Endometrial microvascular endothelial cells (primary cell): Measurements from ENCODE around the gene C16orf74. TPM values are rescaled to one million over a fixed set of nuclear protein-coding genes. Genes with fewer than 3 reads are reported as not detected.

Experiments
- in situ Hi-C: cut with HindIII; loops from 2 replicates; pipeline ENCODE4 v1.10.0; 2017; ENCODE audit warnings: low sequenced_read_pairs, low pct_unique_long_range_greater_than_20kb; ENCODE audit errors: inconsistent ontology term
- total RNA-seq: library from RNA; depleted of rRNA; stranded (reverse); fragments of >200 nt; gene quantifications from one replicate; pipeline ENCODE4 v1.2.3, GENCODE V29; 2015; ENCODE audit errors: inconsistent ontology term

C16orf74 gene
- total RNA-seq, 1 donor from 2014 or later: 92.9 TPM

DNA sequence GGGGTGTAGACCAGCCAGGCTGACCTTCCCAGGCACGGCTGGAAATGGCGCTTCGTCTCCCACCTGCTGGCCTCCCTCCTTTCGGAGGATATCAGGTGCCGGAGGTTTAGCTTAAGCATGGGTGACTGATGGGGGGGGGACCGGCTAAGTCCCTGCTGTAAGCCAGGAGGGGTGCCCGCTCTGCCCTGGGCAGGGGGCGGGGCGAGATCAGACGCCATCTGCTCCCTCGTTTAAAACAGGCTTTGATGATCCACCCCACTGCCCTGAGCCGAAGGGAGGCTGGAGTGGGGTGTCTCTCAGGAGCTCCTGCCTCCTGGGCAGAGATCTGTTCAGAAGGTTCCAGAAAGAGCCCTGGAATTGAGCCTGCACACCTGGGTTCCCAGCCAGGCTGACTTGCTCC, 26.0 kb downstream of the C16orf74 start:
- in situ Hi-C loops: no loop called here

DNA sequence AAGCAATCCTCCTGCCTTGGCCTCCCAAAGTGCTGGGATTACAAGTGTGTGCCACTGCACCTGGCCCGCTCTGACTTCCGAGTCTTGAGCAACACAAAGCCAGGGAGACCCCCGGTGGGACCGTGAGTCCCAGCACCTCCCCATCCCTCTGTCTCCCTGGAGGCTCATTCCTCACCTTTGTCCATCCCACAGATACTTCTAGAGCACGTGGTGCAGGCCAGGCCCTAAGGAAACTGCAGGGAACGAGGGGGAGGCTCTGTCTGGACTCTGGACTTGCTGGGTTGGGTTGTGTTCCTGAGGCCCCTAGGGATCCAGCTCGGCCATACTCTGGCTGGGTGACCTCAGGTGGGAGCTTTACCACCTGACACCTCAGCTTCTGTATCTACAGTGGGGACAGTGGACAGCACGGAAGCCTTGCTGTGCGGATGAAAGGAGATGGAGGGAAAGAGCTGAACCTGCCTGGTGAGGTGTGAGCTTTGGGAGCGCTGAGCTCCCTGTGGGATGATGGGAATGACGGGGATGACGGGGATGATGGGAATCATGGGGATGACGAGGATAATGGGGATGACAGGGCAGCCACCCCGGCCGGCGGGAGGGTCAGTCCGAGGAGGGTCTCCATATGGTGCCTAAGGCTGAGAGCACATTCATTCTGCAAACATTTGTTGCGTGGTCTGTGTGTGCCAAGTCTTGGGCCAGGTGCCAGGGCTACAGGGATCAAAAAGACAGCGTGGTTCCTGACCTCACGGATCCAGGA, 26.6 kb downstream of the C16orf74 start:
- in situ Hi-C loops: no loop called here

DNA sequence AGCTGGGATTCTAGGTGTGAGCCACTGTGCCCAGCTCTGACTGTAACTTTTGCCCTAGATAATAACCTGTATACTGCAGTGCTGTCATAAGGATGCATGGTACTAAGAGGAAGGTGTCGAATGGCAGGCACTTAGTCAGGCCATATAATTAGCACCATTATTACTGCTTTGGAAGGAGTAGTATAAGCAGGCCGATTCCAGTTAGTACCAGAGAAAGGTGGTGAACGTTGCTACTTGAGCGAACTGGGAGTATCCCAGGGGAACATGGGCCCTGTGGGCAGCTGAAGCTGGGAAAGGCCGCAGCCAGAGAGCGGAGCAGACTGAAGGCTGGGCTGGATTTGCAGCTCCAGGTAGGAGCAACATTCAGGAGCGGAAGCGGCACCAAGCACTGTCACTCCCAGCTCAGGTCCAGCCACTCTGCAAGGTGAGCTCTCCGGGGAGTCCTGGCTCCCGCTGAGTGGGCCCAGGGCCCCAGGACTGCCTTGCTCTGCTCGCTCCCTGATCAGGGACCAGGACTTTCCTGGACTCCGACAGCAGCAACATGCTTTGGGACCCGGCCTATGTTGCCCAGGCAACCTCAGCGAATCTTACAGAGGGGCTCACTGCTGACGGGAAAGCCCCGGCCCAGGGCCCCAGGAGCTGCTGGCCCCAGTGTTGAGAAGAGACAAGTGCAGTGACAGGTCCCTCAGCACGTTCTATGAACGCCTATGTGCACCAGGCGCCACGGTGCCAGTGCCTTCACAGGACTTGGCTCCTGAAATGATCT, 28.6 kb downstream of the C16orf74 start:
- in situ Hi-C loops: no loop called here

GRCh38 chr16:85720302-85720637, 30.6 kb downstream of the C16orf74 start:
- in situ Hi-C loops: no loop called here

DNA sequence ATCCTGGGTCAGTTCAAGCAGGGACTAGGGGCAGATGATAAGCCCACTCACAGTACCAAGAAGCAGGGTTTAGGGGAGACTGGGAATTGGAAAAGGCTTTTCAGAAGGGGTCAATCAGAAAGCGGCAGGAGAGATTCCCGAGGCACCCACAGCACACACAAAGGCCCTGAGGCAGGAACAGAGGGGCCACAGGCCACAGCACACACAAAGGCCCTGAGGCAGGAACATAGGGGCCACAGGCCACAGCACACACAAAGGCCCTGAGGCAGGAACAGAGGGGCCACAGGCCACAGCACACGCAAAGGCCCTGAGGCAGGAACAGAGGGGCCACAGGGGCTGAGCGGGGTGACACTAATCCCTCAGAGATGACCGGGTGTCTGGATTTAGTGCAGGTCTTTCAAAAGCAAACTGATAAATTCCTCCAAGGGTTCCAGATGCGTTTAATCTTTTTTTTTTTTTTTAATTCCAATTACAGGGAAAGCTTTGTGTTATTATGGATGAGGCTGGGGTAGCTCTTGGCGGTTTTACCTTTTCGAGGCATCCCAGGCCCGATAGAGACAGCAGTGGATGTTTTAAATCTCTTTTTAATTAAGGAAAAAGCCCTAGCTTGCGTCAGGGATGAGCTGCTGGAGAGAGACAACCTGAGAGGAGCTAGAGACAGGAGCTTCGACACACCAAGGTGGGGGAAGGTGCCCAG, 31.1 kb downstream of the C16orf74 start:
- in situ Hi-C loops: no loop called here

DNA sequence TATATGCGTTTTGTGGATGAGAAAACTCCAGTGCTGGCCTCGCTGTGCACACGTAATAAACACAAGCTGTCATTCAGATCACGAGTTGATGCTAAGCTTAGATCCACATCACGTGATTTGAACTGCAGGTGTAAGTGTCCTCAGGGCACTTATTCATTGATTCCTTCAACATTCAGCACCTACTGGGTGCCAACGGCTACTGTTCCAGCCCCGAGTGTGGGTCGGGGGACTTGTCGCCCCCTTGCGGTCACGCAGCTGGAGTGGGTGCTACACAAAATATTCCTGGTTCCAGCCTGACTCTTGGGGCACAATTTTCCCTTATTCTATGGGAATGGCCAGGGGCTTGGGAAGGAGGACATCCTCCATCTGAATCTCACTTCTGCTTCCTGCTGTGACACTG, 32.2 kb downstream of the C16orf74 start:
- in situ Hi-C loops: no loop called here

DNA sequence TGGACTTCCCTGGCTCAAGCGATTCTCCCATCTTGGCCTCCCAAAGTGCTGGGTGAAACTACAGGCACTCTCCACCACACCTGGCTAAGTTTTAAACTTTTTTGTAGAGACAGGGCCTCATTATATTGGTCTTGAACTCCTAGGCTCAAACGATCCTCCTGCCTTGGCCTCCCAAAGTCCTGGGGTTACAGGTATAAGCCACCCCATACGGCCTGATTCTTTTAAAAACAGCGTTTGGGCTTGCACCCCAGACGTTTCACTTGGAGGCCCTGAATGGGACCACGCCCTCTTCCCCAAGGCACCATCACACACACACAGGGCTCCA, 32.8 kb downstream of the C16orf74 start:
- in situ Hi-C loops: no loop called here

- in situ Hi-C loops: no loop called here
Measured at GRCh38 chr16:85717393-85718152, 33.3 kb downstream of the C16orf74 start.

GRCh38 chr16:85716680-85717038, 34.2 kb downstream of the C16orf74 start:
- in situ Hi-C loops: no loop called here

DNA sequence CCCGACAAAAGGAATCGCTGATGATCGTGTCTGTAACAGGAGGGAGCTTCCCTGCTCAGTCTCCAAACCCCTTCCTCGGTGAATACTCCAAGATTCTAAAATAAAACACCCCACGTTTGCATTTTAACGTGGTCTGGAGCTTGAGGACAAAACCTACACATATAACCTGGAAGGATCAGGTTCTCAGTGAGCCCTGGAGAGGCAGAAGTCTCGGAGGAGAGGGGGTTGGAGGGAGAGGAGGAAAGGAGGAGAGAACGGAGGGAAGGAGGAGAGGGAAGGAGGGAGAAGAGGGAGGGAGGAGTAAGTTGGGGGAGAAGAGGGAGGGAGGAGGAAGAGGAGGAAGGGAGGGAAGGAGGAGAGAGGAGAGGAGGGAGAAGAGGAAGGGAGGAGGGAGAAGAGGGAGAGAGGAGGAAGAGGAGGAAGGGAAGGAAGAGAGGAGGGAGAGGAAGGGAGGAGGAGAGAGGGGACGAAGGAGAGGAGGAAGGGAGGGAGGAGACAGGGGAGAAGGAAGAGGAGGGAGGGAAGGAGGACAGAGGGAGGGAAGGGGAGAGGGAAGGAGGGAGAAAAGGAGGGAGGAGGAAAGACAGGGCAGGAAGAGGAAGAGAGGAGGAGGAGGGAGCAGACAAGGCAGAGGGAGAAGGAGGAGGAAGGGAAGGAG, 34.7 kb downstream of the C16orf74 start:
- in situ Hi-C loops: no loop called here

- in situ Hi-C loops: no loop called here
Measured at GRCh38 chr16:85715169-85716021, 35.5 kb downstream of the C16orf74 start.

DNA sequence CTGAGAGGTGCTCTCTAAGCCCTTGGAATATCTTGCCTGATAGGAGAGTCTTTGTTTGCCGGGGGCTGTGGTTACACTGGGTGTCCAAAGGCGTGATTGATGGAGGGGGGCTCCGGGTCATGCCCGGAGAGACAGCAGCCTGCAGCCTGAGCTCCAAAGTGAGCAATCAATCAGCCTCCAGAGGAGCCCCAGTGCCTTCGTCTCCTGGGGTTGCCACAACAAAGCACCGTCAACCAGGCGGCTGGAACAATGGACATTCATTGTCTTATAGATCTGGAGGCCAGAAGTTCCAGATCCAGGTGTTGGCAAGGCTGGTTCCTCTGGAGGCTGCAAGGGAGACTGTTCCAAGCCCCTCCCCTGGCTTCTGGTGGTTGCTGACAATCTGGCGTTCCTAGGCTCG, 38.1 kb downstream of the C16orf74 start:
- in situ Hi-C loops: no loop called here

DNA sequence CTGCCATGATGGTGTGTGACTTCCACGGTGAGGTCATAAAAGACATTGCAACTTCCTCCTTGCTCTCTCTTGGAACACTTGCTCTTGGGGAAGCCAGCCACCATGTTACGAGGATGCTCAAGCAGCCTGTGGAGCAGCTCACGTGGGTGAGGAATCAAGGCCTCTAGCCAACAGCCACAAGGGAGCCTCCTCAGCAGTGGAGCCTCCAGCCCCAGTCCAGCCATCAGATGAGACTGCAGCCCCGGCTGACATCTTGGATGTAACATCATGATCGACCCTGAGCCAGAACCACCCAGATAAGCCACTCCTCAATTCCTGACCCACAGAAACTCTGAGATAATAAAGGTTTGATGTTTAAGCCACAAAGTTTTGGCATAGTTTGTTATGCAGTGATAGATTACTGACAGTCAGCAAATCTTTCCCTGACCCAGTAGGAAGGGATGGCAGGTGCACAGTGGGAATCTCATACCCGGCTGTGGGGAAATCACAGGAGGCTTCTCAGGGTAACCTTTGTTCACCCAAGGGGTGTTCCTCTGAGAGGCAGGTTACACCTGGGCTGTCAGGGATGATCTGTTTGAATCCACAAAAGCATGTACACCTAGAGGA, 38.8 kb downstream of the C16orf74 start:
- in situ Hi-C loops: no loop called here

DNA sequence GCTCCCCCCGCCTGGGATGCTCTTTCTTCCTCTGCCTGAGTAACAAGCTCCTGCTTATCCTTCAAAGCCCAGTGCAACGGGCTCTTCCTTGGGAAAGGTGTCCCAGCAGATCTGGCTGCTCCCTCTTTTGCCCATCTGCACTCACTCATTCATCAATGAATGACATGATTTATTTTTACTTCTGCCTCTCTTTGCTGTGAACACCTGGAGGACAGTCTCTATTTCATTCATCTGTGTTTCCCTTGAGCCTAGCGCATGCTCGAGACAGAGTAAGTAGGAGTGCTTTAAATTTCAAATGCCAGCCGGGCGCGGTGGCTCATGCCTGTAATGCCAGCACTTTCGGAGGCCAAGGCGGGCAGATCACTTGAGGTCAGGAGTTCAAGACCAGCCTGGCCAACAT, 40.2 kb downstream of the C16orf74 start:
- in situ Hi-C loops: no loop called here

GRCh38 chr16:85709766-85710585, 40.9 kb downstream of the C16orf74 start:
- in situ Hi-C loops: no loop called here

DNA sequence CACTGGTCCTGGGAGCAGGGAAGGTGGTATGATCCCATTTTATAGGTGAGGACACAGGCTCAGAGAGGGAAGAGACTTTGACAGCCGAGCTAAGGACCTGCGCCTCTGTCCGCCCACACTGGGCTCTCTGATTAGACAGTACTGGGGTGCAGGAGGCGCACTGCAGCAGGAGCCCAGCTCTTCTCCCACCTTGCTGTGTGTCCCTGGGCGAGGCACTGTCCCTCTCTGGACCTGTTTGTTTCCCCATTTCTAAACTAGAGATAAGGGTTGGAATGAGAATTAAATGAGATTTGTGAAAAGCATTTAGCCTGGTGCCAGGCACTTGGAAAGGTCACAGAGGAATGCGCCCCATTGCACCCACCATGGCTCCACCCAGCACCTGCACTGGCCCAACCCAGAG, 42.6 kb downstream of the C16orf74 start:
- in situ Hi-C loops: no loop called here

DNA sequence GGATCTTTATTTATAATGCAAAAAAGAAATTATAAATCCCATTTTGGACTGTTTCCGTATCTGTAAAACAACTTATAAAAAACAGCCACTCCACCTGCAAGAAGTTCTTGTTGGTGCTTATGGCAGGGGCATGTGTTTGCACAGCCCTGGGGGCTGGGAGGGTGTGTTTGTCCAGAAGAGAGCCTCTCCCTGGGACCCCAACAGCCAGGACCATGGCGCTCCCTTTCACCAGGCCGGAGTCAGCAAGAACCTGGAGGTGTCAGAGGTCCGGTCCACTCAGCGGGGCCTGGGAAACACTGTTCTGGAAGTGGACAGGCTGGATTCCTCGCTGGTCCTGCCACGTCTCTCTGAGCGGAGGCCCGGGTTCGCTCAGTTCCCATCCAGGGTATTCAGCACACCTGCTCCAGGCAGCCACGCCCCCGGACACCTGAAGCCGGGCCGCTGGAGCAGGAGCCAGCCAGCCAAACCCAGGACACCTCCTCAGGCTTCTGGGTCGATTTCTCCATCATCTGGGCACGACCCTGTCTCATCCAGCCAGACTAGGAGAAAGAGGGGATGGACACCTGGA, 43.3 kb downstream of the C16orf74 start:
- in situ Hi-C loops: no loop called here
